HG02642 (cell line): Measurements from ENCODE around the gene LHFPL6.

Experiments
- ATAC-seq: cut with Tn5 transposase; IDR thresholded peaks from one replicate; pipeline ENCODE4 v1.9.1; 2021; ENCODE audit warnings: mild to moderate bottlenecking; ENCODE audit not compliant: unreplicated experiment, poor library complexity

The LHFPL6 gene

GRCh38 chr13:39484506-39485313 is 118.3 kb downstream of the LHFPL6 start:
- ATAC-seq: no peak

- no peak for ATAC-seq
Observed at GRCh38 chr13:39483326-39483725, 119.7 kb downstream of the LHFPL6 start.

GRCh38 chr13:39481491-39481890 is 121.5 kb downstream of the LHFPL6 start:
- ATAC-seq: no peak

GRCh38 chr13:39474600-39474999 is 128.4 kb downstream of the LHFPL6 start:
- no peak for ATAC-seq

- no peak for ATAC-seq
Observed at GRCh38 chr13:39469676-39470075, 133.3 kb downstream of the LHFPL6 start.

GRCh38 chr13:39468306-39468705 is 134.7 kb downstream of the LHFPL6 start:
- no peak for ATAC-seq

- no peak for ATAC-seq
Observed at GRCh38 chr13:39463611-39464010, 139.4 kb downstream of the LHFPL6 start.

GRCh38 chr13:39462906-39463305 is 140.1 kb downstream of the LHFPL6 start:
- ATAC-seq: no peak

- no peak for ATAC-seq
Observed at GRCh38 chr13:39462428-39462827, 140.6 kb downstream of the LHFPL6 start.

- ATAC-seq: no peak
Observed at GRCh38 chr13:39461685-39462266, 141.2 kb downstream of the LHFPL6 start.

- no peak for ATAC-seq
Observed at GRCh38 chr13:39457274-39457673, 145.7 kb downstream of the LHFPL6 start.

- no peak for ATAC-seq
Observed at GRCh38 chr13:39455521-39456175, 147.3 kb downstream of the LHFPL6 start.

- no peak for ATAC-seq
Observed at GRCh38 chr13:39452834-39453233, 150.2 kb downstream of the LHFPL6 start.

- ATAC-seq: no peak
Observed at GRCh38 chr13:39452417-39452816, 150.6 kb downstream of the LHFPL6 start.

GRCh38 chr13:39451860-39452301 is 151.1 kb downstream of the LHFPL6 start:
- no peak for ATAC-seq

- no peak for ATAC-seq
Observed at GRCh38 chr13:39451301-39451700, 151.7 kb downstream of the LHFPL6 start.

GRCh38 chr13:39450176-39450575 is 152.8 kb downstream of the LHFPL6 start:
- no peak for ATAC-seq

- no peak for ATAC-seq
Observed at GRCh38 chr13:39448834-39449233, 154.2 kb downstream of the LHFPL6 start.

GRCh38 chr13:39446865-39447264 is 156.1 kb downstream of the LHFPL6 start:
- ATAC-seq: no peak

- ATAC-seq: no peak
Observed at GRCh38 chr13:39444866-39445265, 158.1 kb downstream of the LHFPL6 start.

- ATAC-seq: no peak
Observed at GRCh38 chr13:39433651-39434050, 169.3 kb downstream of the LHFPL6 start.
